ENCODE results near the gene RALY.

- TF ChIP-seq CTCF (IDR thresholded peaks at IDR 0.05) (no peak), POLR2A (IDR thresholded peaks at IDR 0.05) (no peak)
Measured at GRCh38 chr20:34072076-34072475, 78.4 kb downstream of the RALY start.

Measured in Peyer's patch (tissue), 4 donors.